Measurements from ENCODE around the gene VTI1A. TPM values are rescaled to one million over a fixed set of nuclear protein-coding genes. Genes with fewer than 3 reads are reported as not detected.
A peak's percentile ranks its signal among the peaks of the same experiment; 100 is the strongest.

VTI1A gene
- polyA plus RNA-seq, 1 donor = 26.2 TPM

DNA sequence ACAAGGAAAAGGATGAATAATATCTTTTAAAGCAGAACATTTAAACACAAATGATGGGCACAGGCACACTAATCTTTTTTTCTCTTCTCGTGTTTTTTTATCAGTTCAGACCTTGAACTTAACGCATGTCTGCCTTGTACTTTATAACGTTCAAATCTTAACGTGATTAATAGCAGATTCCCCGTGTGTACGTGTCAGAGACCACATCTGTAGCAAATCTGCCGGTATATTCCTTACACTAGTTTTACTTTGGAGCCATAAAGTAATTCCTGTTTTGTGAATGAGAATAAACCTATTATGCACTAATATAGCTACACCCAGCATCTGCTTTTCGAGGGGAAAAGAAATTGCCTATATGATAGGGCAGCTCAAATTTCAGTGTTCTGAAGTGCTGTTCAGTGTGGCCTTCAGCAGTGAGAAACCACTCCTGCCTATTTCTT, 337.0 kb downstream of the VTI1A start:
- no peak for DNase-seq

GRCh38 chr10:112785089-112785488, 338.1 kb downstream of the VTI1A start:
- no peak for DNase-seq

DNA sequence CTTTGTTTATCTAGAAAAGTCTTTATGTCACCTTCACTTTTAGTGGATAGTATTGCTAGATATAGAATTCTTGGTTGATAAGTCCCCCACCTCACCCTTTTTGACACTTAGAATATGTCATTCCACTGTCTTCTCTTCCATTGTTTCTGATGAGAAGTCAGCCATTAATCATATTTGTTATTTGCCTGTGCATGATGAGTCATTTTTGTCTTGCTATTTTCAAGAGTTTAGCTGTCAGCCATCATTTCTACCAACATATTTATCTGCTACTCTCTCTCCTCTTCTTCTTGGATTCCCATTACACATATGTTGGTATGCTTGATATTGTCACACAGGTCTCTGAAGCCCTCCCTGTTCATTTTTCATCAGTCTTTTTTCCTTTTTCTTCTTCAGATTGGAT, 342.2 kb downstream of the VTI1A start:
- DNase-seq = no peak

DNA sequence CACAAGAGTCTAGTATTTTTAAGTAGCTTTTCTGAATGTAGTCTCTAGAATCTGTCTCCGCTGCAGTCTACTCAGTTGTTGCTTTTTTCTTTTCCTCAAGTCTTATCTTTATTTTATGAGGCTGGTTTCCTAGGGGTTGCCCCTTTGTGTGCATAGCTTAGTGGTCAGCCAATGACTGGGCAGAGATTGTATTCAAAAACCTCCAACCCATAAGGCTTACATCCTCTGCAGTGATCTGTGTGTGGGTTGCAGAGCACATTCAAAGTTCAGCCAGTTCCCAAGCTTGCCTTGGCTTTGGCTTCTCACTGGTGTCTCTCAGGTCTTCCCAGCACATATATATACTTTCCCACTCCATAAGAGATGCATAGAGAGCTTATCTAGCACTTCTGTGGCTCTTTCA, 343.0 kb downstream of the VTI1A start:
- no peak for DNase-seq

GRCh38 chr10:112790921-112791320, 343.9 kb downstream of the VTI1A start:
- no peak for DNase-seq

- DNase-seq = no peak
Observed at GRCh38 chr10:112791447-112791846, 344.4 kb downstream of the VTI1A start.

DNA sequence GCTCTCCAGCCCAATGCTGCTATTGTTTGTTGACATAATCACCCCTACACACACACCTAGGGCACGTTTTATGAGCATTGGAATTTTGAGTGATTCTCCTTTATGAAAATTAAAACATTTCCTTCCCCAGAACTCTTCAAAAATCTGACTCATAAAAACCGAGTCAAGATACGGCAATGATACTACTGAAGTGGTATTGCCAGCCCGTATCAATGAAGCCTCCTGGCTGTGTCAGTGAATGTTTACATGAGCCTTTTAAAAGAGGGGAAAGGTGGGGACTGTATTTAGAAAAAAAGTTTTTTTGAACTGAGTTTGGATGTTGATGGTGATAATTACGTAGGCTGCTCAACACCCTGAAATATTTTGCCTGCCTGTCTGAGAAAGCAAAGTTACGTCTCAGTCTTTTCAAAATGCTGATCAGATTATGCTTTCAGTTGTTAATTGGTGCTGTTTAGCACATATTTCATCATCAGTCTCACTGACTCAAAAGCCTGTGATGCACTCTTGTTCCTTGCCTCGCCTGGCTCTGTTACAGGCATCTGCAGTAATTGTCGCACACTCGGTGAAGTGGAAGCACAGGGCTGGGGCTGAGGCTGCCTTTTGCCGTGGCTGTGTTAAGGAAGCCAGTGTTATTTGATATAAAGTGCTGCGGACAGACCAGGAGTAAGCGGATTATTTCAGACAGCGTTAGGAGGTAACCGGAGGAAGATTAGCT, 345.6 kb downstream of the VTI1A start:
- no peak for DNase-seq

DNA sequence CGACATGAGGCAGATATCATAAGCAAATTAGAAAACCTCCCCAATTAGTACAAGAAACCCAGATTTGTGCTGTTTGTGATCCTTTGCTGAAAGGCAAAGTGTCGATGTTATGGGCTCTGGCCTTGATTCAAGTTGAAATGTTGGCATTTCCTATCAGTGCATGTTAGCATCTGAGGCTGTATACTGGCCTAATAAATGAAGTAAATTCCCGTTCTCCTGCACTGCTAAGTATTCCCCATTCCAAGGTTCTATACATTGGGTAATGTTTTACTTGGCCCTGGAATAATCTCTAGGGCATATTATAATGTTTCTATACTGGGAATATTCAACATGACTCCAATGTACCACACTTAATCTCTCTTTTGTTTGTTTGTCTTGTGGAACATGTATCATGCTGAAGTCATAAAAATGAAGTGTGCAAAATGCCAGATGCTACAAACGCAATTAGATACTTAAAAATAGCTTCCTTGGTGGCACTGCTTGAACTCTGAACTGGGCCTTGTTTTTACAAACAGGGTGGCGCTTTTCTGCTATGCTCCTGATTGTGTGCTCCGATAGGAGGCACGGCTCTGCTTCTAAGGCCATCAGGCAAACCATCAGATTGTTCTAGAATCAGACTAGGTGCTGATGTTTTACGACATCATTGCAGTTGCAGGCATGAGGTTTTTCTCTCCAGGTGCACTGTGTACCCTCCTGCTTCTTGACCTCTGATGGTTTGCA, 346.3 kb downstream of the VTI1A start:
- DNase-seq = no peak

DNA sequence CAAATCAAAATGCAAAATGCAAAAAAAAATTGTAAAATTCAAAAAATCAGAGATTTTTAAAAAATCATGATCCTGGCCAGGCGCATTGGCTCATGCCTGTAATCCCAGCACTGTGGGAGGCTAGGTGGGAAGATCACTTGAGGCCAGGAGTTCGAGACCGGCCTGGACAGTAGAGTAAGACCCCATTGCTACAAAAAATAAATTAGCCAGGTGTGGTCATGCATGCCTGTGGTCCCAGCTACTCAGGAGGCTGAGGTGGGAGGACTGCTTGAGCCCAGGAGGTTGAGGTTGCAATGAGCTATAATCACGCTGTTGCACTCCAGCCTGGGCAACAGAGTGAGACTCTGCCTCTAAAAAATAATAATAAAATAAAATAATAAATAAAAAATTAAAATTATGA, 347.2 kb downstream of the VTI1A start:
- no peak for DNase-seq

- DNase-seq = no peak
Observed at GRCh38 chr10:112795067-112795466, 348.1 kb downstream of the VTI1A start.

- DNase-seq = no peak
Observed at GRCh38 chr10:112797197-112797596, 350.2 kb downstream of the VTI1A start.

GRCh38 chr10:112797855-112798254, 350.8 kb downstream of the VTI1A start:
- no peak for DNase-seq

DNA sequence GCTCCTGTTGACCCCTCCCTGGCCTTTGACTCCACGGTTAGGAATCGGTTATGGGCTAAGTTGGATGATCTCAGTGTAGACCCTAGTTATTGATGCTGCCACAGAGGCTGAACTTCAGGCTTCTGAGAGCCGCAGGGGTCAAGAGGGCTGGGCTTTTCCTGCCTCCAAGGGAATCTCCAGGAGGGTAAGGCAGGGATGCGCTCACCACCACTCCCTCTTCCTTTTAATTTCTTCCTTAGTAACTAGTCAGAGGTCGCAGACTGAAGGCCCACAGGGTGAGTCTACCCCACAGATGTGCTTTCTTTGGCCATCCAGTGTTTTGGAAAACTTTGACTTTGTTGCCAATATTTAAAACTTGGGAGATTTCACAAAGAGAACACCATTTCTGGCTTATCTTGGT, 352.0 kb downstream of the VTI1A start:
- DNase-seq = no peak

GRCh38 chr10:112799726-112800510, 352.9 kb downstream of the VTI1A start:
- no peak for DNase-seq

GRCh38 chr10:112801004-112801403, 354.0 kb downstream of the VTI1A start:
- DNase-seq = no peak

DNA sequence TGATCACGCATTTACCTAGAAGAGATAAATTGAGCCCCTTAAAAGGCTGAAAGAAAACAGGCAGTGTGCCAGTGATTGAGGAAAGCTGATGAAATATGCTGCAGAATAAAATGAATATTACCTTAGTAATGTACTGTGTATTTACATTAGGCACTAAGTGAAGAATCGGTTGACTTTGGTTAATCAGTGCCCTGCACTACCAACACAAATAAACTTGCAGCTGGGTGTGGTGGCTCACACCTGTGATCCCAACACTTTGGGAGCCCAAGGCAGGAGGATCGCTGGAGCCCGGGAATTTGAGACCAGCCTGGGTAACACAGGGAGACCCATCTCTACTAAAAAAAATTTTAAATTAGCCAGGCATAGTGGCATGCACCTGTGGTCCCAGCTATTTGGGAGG, 354.7 kb downstream of the VTI1A start:
- DNase-seq = no peak

DNA sequence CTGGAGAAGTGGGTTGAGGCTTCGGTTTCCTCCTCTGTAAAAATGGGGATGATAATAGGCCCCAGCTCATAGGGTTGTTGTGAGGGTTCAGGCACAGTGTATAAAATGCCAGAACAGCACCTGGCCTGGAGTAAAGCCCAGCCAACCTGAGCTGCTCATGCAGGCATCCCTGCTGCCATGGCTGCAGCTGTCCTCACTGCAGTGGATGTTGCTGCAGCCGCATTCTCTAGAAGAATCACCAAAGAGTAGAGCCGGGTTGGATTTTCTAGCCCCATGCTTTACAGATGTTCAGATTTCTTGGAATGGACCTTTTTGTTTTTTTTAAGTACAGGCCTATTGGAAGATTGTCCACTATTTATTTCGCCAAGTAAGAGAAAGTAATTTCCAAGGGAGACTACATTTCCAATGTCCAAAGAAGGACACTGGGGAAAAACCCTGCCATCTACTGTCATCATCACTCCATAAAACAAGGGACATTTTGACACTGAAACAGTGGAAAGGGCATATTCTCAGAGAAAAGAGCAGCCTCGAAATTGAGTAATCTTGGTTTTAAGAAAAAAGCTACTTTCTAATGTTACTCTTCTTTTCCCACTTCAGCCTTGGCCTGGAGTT, 355.5 kb downstream of the VTI1A start:
- DNase-seq = no peak

- DNase-seq = peak; percentile 49
Observed at GRCh38 chr10:112803961-112804401, 357.0 kb downstream of the VTI1A start.

DNA sequence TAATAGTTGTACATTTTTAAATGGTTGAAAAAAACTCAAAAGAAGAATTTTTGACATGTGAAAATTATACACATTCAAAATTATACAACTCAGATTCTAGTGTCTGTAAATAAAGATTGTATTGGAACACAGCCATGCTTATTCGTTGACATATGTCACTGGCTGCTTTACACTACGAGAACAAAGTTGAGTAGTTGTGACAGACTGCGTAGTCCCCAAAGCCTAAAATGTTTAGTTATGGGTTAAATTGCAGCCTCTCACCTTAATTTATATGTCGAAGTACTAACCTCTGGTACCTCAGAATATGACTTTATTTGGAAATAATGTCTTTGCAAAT, 358.2 kb downstream of the VTI1A start:
- DNase-seq = no peak

GRCh38 chr10:112805701-112806100, 358.7 kb downstream of the VTI1A start:
- DNase-seq = no peak

DNA sequence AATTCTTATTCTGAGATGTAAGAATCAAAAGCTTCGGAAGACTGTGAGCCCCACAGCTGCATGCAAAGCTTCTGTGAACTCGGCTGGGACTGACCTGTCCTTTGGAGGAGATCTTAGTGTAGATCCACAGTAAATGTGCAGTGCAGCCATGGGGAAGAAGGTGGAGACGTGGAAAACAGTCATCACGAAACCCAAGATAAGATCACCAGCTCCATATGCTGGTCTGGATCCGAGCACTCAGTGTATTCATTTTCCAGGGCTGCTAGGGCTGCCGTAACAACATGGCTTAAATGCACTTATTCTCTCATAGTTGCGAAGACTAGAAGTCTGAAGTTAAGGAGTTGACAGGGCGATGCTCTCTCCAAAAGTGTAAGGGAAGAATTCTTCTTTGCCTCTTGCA, 360.0 kb downstream of the VTI1A start:
- no peak for DNase-seq

GRCh38 chr10:112809736-112810135, 362.7 kb downstream of the VTI1A start:
- DNase-seq = no peak

- no peak for DNase-seq
Observed at GRCh38 chr10:112810711-112811151, 363.7 kb downstream of the VTI1A start.
